K562 (cell line): ENCODE measurements around the gene THAP12. TPM values are rescaled to one million over a fixed set of nuclear protein-coding genes. Genes with fewer than 3 reads are reported as not detected.

ENCODE experiments used
- ATAC-seq: fragments of 200-7000 bp; cut with Tn5 transposase; 3 replicates; pipeline ENCODE4 v1.9.1; 2020; ENCODE audit warnings: moderate library complexity
- BruUV-seq: library from RNA; stranded (reverse); fragments of 400-500 nt; replicated peaks from 2 replicates; lab custom pipeline; 2021; lab: Mats Ljungman, UMichigan
- CTCF ChIA-PET: fragments of 300-600 bp; formaldehyde crosslinking; extraction: SDS; loops from one replicate; lab custom pipeline; 2021; ENCODE audit warnings: low intra/inter-chr PET ratio; lab: Yijun Ruan, JAX
- POLR2A ChIA-PET: fragments of 300-600, 350-650 bp; sonication (Branson Sonifier 250); formaldehyde crosslinking; extraction: SDS; loops from one replicate; lab custom pipeline; 2021; ENCODE audit warnings: antibody characterized with exemption, inconsistent platforms; lab: Yijun Ruan, JAX
- DNase-seq, 4 experiments: peaks; one replicate each; pipeline versions ENCODE4 v3.0.0 to v3.0.0-alpha.2; 2011 to 2018; ENCODE audit warnings: low spot score in 3 of 4, mixed read lengths in 3 of 4; ENCODE audit errors: extremely low read depth in 1 of 4
- FAIRE-seq: peaks from 2 replicates; lab custom pipeline; 2011; peaks lifted over from hg19 to GRCh38; lab: Jason Lieb, UNC
- H2AFZ ChIP-seq: 2 replicates; pipeline ENCODE4 v1.6.0; 2011; ENCODE audit warnings: low read depth, low read length, control low read depth, inconsistent platforms
- H3K27ac ChIP-seq: fragments of 200-600 bp; 3 replicates; pipeline ENCODE4 v1.8.0; 2011; ENCODE audit warnings: low read depth, mild to moderate bottlenecking, control low read depth, inconsistent platforms, low read length, moderate library complexity, mixed read lengths; ENCODE audit errors: extremely low read depth
- H3K27me3 ChIP-seq, 2 experiments: fragments of 300-600 bp in 1 of 2; 2 replicates in 1 of 2; 3 replicates in 1 of 2; pipeline versions ENCODE4 v1.6.0 to v1.8.0; 2011; ENCODE audit warnings: inconsistent platforms in 2 of 2, low read length in 2 of 2, mild to moderate bottlenecking in 1 of 2, mixed read lengths in 1 of 2, moderate library complexity in 1 of 2; ENCODE audit not compliant: control insufficient read depth in 2 of 2, insufficient read depth in 2 of 2
- H3K36me3 ChIP-seq: fragments of 300-600 bp; 3 replicates; pipeline ENCODE4 v1.8.0; 2011; ENCODE audit warnings: mild to moderate bottlenecking, low read length, inconsistent platforms; ENCODE audit not compliant: control insufficient read depth, insufficient read depth
- H3K4me1 ChIP-seq, 2 experiments: fragments of 200-600 bp in 1 of 2; replicated peaks in 1 of 2; 2 replicates in 1 of 2; 3 replicates in 1 of 2; pipeline versions ENCODE4 v1.5.1 to v1.8.0; 2011; ENCODE audit warnings: inconsistent platforms in 2 of 2, low read length in 2 of 2, mild to moderate bottlenecking in 1 of 2, mixed read lengths in 1 of 2, moderate library complexity in 1 of 2; ENCODE audit not compliant: control insufficient read depth in 2 of 2, insufficient read depth in 2 of 2
- H3K4me2 ChIP-seq: 2 replicates; pipeline ENCODE4 v1.6.1; 2011; ENCODE audit warnings: low read length, control low read depth, inconsistent platforms, mixed read lengths; ENCODE audit not compliant: insufficient read depth
- H3K4me3 ChIP-seq: fragments of 200-600 bp; sonication (generic), shearing (Covaris generic); 2 replicates; pipeline ENCODE4 v1.5.1; 2016; ENCODE audit warnings: control low read depth, inconsistent platforms
- H3K79me2 ChIP-seq: fragments of 200-600 bp; 3 replicates; pipeline ENCODE4 v1.8.0; 2011; ENCODE audit warnings: low read length, inconsistent platforms; ENCODE audit not compliant: control insufficient read depth, insufficient read depth
- H3K9ac ChIP-seq, 2 experiments: 2 replicates each; pipeline versions ENCODE4 v1.6.0 to v1.6.1; 2011; ENCODE audit warnings: low read depth in 2 of 2, low read length in 2 of 2, control low read depth in 1 of 2, inconsistent platforms in 1 of 2, mild to moderate bottlenecking in 1 of 2, mixed read lengths in 1 of 2; ENCODE audit not compliant: insufficient read depth in 1 of 2
- H3K9me1 ChIP-seq: one replicate; pipeline ENCODE4 v1.6.0; 2011; ENCODE audit warnings: inconsistent platforms, mild to moderate bottlenecking, low read length, moderate library complexity; ENCODE audit not compliant: control insufficient read depth, insufficient read depth
- H3K9me3 ChIP-seq: replicated peaks from 2 replicates; pipeline ENCODE4 v1.5.1; 2011; ENCODE audit warnings: low read depth, low read length, inconsistent platforms; ENCODE audit not compliant: control insufficient read depth, insufficient read depth
- H4K20me1 ChIP-seq: replicated peaks from 2 replicates; pipeline ENCODE4 v1.6.1; 2011; ENCODE audit warnings: low read length, inconsistent platforms, mixed read lengths; ENCODE audit not compliant: control insufficient read depth, insufficient read depth
- ASH1L ChIP-seq: fragments of 450-650 bp; IDR thresholded peaks from 2 replicates; pipeline ENCODE4 v1.6.1; 2018; ENCODE audit warnings: borderline replicate concordance, mild to moderate bottlenecking, low read depth; ENCODE audit not compliant: partially characterized antibody
- CBX3 ChIP-seq, 2 experiments: IDR thresholded peaks; 1 replicate in 1 of 2; 2 replicates in 1 of 2; pipeline ENCODE4 v1.6.1; 2012; ENCODE audit warnings: inconsistent platforms in 2 of 2, low read length in 2 of 2, borderline replicate concordance in 1 of 2, control low read depth in 1 of 2
- CUX1 ChIP-seq: fragments of 200-800 bp; sonication (Bioruptor generic); IDR thresholded peaks from 2 replicates; pipeline ENCODE4 v1.6.1; 2016; ENCODE audit warnings: missing genetic modification characterization, missing compliant biosample characterization
- HCFC1 ChIP-seq: IDR thresholded peaks from 2 replicates; pipeline ENCODE4 v1.6.1; 2012; ENCODE audit warnings: low read depth, low read length, improper control_type of control experiment
- HNRNPK ChIP-seq: fragments of 200-400 bp; formaldehyde crosslinking; IDR thresholded peaks from one replicate; pipeline ENCODE4 v1.6.1; 2018; ENCODE audit warnings: mild to moderate bottlenecking, low read depth, low read length; ENCODE audit not compliant: poor library complexity, severe bottlenecking
- LEF1 ChIP-seq: fragments of 450-650 bp; IDR thresholded peaks from 2 replicates; pipeline ENCODE4 v1.6.1; 2016; ENCODE audit warnings: mild to moderate bottlenecking
- MBD2 ChIP-seq: sonication (generic); IDR thresholded peaks from 2 replicates; pipeline ENCODE4 v1.6.1; 2016; ENCODE audit warnings: low read depth, borderline replicate concordance
- MXI1 ChIP-seq: IDR thresholded peaks from 2 replicates; pipeline ENCODE4 v1.6.1; 2011; ENCODE audit warnings: low read depth, mild to moderate bottlenecking, improper control_type of control experiment, low read length
- RFX5 ChIP-seq: IDR thresholded peaks from 2 replicates; pipeline ENCODE4 v1.6.1; 2011; ENCODE audit warnings: low read depth, mild to moderate bottlenecking, improper control_type of control experiment, low read length
- RHOXF2B ChIP-seq: fragments of 250-450 bp; sonication (Bioruptor Pico); conservative IDR thresholded peaks from 2 replicates; pipeline ENCODE4 v1.5.1; 2021
- SMARCA5 ChIP-seq: fragments of 450-650 bp; IDR thresholded peaks from 2 replicates; pipeline ENCODE4 v1.6.1; 2016
- SRSF7 ChIP-seq: fragments of 200-400 bp; formaldehyde crosslinking; optimal IDR thresholded peaks from 2 replicates; pipeline ENCODE3; 2017; ENCODE audit warnings: mild to moderate bottlenecking, low read depth, low read length
- TOE1 ChIP-seq, 2 experiments: fragments of 450-650 bp in 1 of 2; sonication (generic) in 1 of 2; formaldehyde crosslinking in 1 of 2; IDR thresholded peaks; 2 replicates each; pipeline versions ENCODE4 v1.7.1 to v1.8.0; 2016 to 2022; ENCODE audit warnings: borderline replicate concordance in 2 of 2, mild to moderate bottlenecking in 2 of 2, antibody characterized with exemption in 1 of 2, inconsistent platforms in 1 of 2, low read depth in 1 of 2, missing genetic modification reagents in 1 of 2, moderate library complexity in 1 of 2
- YY1 ChIP-seq, 3 experiments: IDR thresholded peaks; 2 replicates each; pipeline ENCODE4 v1.6.1; 2011; ENCODE audit warnings: low read length in 2 of 3, mild to moderate bottlenecking in 2 of 3, moderate library complexity in 2 of 3, borderline replicate concordance in 1 of 3, control low read depth in 1 of 3, low read depth in 1 of 3; ENCODE audit not compliant: insufficient read depth in 3 of 3, insufficient replicate concordance in 2 of 3, control insufficient read depth in 1 of 3, insufficient read length in 1 of 3; ENCODE audit errors: extremely low read depth in 1 of 3
- ZNF133 ChIP-seq: fragments of 250-450 bp; sonication (Bioruptor Pico); IDR thresholded peaks from 2 replicates; pipeline ENCODE4 v1.4.0; 2020; ENCODE audit warnings: mild to moderate bottlenecking
- ZNF165 ChIP-seq: fragments of 250-450 bp; sonication (Bioruptor Pico); IDR thresholded peaks from 2 replicates; pipeline ENCODE4 v1.4.0; 2020; ENCODE audit warnings: borderline replicate concordance
- ZNF263 ChIP-seq: sonication (generic); formaldehyde crosslinking; IDR thresholded peaks from 2 replicates; pipeline ENCODE4 v1.8.0; 2022; ENCODE audit warnings: mild to moderate bottlenecking, missing genetic modification reagents, borderline replicate concordance
- WGBS: fragments of 100-300 bp; shearing (Covaris generic); methylation state at CpG from one replicate; pipeline ENCODE4 v1.1.6; 2016; ENCODE audit warnings: low coverage, mixed read lengths; ENCODE audit not compliant: insufficient coverage; ENCODE audit errors: missing lambda C conversion rate; 5-methylcytosine and 5-hydroxymethylcytosine counted together
- in situ Hi-C: fragments of 300-500 bp; cut with MboI; formaldehyde crosslinking; loops from 4 replicates; pipeline ENCODE4 v1.15.0; 2018; ENCODE audit warnings: inconsistent platforms, mixed read lengths
- intact Hi-C: fragments of 100-400 bp; cut with micrococcal nuclease; formaldehyde crosslinking; loops from 2 replicates; pipeline ENCODE4 v1.14.2; 2022
- polyA plus RNA-seq, 8 experiments: library from polyadenylated mRNA; depleted of rRNA in 4 of 8; stranded (reverse) in 5 of 8; unstranded in 3 of 8; fragments of >200 nt; fragmentation: Nextera tagmentation in 2 of 8; fragmentation: Illumina TruSeq in 1 of 8; extraction: Ambion mirVana in 2 of 8; extraction: Trizol in 1 of 8; gene quantifications; 2 replicates each; pipeline versions ENCODE4 v1.2.1 to v1.2.3, GENCODE V29; 2011 to 2014; ENCODE audit warnings: inconsistent platforms in 1 of 8, missing spikeins in 1 of 8
- total RNA-seq, 7 experiments: library from RNA; depleted of rRNA in 6 of 7; stranded (reverse); fragments of >200 nt in 6 of 7; fragmentation: Illumina TruSeq in 2 of 7; extraction: Trizol in 2 of 7; gene quantifications; 2 replicates each; pipeline versions ENCODE4 v1.2.1 to v1.2.3, GENCODE V29; 2011 to 2021; ENCODE audit warnings: low replicate concordance in 1 of 7

The THAP12 gene
- total and polyA plus RNA-seq, 9 of the 15 experiments (the other 6 are each of a cell fraction or from before 2014, with no cell fraction given): 28.1 to 103 (median 57.8) TPM

DNA sequence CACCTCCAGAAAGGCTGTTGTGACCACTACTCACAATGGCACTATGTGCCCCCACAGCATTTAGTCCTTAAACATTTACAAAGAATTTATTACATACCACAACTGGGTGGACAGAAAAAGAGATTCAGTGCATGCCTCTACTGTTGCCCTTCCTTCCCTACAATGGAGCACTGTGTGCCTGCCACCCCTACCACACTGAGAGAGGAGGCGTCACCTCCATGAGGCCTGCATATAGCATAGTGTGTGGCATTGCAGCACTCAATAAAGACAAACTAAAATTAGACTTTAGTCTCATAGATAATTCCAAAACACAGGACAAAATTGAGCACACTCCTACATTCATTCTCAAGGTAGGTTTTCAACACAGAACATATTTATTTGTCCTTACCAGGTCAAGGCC lies 25.8 kb downstream of the THAP12 start (continued):
- no peak for TF ChIP-seq HNRNPK
- no peak for TF ChIP-seq RFX5

DNA sequence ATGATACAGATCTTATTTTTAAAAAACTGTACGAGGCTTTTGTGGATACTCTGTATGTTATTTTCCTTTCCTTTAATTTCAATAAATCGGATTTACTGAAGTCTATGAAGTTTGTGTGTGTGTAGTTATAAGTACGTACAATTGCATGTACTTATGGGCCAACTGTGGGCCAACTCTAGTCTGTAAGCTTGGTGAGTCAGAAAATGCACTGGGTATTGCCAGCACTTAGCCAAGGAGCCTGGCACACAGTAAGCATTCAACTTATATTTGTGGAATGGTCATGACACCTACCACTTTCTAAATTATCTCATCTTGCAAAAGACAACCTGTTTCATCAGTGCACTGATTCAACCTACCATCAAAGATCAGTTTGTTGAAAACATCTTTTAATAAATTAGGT lies 32.6 kb downstream of the THAP12 start:
- Histone ChIP-seq H3K9me3 (no peaks in the 10 kb centered on the region), H3K9ac (no peak overlapping the region), H3K4me1 (no peaks in the 10 kb centered on the region), H4K20me1 (no peaks in the 10 kb centered on the region), H3K27ac (no peak overlapping the region), H3K79me2 (no peaks in the 10 kb centered on the region), H3K4me3 (no peak overlapping the region), H3K4me2 (no peak overlapping the region), H3K27me3 (no peaks in the 10 kb centered on the region), H3K36me3 (peaks cover 16% of the 10 kb centered on the region; the same call in 2 of the 3 replicates), H2AFZ (no peak overlapping the region), H3K9me1 (no peaks in the 10 kb centered on the region)
- BruUV-seq: no TSS peak
- no peak for ATAC-seq
- ChIA-PET CTCF (no interaction called here), POLR2A (interaction anchor here (0.9 to 1.5 kb wide), 3 partner anchors 9 to 39 kb away, joined by 3 to 5 read pairs (median 3); no protein-coding TSS in a partner anchor)
- in situ Hi-C loops (no loop called here), intact Hi-C loops (loop anchor here (10.0 kb wide), 1 partner anchor 76 kb away; no protein-coding TSS in a partner anchor)
- FAIRE-seq: no peak
- no peak for DNase-seq
- 79% methylated on average over 3 of the region's 3 CpGs for WGBS
- TF ChIP-seq ZNF165 (CRISPR knock-in tag) (no peak), TOE1 (IDR thresholded peaks at IDR 0.05; ENCODE audit: borderline replicate concordance) (no peak), TOE1 (CRISPR knock-in tag; IDR thresholded peaks at IDR 0.05; ENCODE audit: borderline replicate concordance, low read depth) (no peak), ASH1L (no peak), SRSF7 (no peak), ZNF133 (no peak), CUX1 (CRISPR knock-in tag) (no peak), RHOXF2B (CRISPR knock-in tag) (no peak), CBX3 (IDR thresholded peaks at IDR 0.05; ENCODE audit: borderline replicate concordance in 1 of 2, low read length in 2 of 2) (no peak), MBD2 (no peak), HCFC1 (no peak), YY1 (IDR thresholded peaks at IDR 0.05; ENCODE audit: borderline replicate concordance in 1 of 3, control insufficient read depth in 1 of 3, extremely low read depth in 1 of 3, insufficient read depth in 3 of 3, insufficient read length in 1 of 3, insufficient replicate concordance in 2 of 3, low read depth in 1 of 3, low read length in 2 of 3) (no peak), SMARCA5 (no peak), ZNF263 (CRISPR knock-in tag) (no peak), LEF1 (no peak), MXI1 (no peak)
